K562 (cell line): ENCODE data around the gene CHD6. TPM values are rescaled to one million over a fixed set of nuclear protein-coding genes. Genes with fewer than 3 reads are reported as not detected.

Experiments used
- ESRRB ChIP-seq: fragments of 250-450 bp; sonication (Bioruptor Pico); IDR thresholded peaks from 2 replicates; pipeline ENCODE4 v1.5.0; 2020; ENCODE audit warnings: mild to moderate bottlenecking, moderate library complexity, borderline replicate concordance
- EZH2 ChIP-seq: IDR thresholded peaks from 2 replicates; pipeline ENCODE4 v1.6.1; 2012; ENCODE audit warnings: low read depth, mild to moderate bottlenecking, inconsistent platforms, low read length, borderline replicate concordance
- FOXK1 ChIP-seq: sonication (generic); formaldehyde crosslinking; IDR thresholded peaks from 2 replicates; pipeline ENCODE4 v1.8.0; 2022; ENCODE audit warnings: missing genetic modification reagents, mild to moderate bottlenecking, borderline replicate concordance
- GTF2E2 ChIP-seq: fragments of 200-800 bp; sonication (Bioruptor generic); IDR thresholded peaks from 2 replicates; pipeline ENCODE4 v1.6.1; 2016; ENCODE audit warnings: missing genetic modification characterization, missing compliant biosample characterization
- MXI1 ChIP-seq: IDR thresholded peaks from 2 replicates; pipeline ENCODE4 v1.6.1; 2011; ENCODE audit warnings: low read depth, mild to moderate bottlenecking, improper control_type of control experiment, low read length
- TAL1 ChIP-seq: fragments of 450-650 bp; IDR thresholded peaks from 2 replicates; pipeline ENCODE4 v1.6.1; 2016; ENCODE audit warnings: mild to moderate bottlenecking
- ZNF384 ChIP-seq: IDR thresholded peaks from 2 replicates; pipeline ENCODE4 v1.6.1; 2012; ENCODE audit warnings: low read depth, low read length, improper control_type of control experiment
- ZNF699 ChIP-seq: fragments of 250-450 bp; sonication (Bioruptor Pico); IDR thresholded peaks from 2 replicates; pipeline ENCODE4 v1.8.0; 2021; ENCODE audit warnings: mild to moderate bottlenecking, moderate library complexity; ENCODE audit not compliant: insufficient replicate concordance
- ZNF778 ChIP-seq: fragments of 450-650 bp; formaldehyde crosslinking; IDR thresholded peaks from 2 replicates; pipeline ENCODE4 v1.4.0; 2020; ENCODE audit warnings: mild to moderate bottlenecking, moderate library complexity
- polyA plus RNA-seq, 8 experiments: library from polyadenylated mRNA; depleted of rRNA in 4 of 8; stranded (reverse) in 5 of 8; unstranded in 3 of 8; fragments of >200 nt; fragmentation: Nextera tagmentation in 2 of 8; fragmentation: Illumina TruSeq in 1 of 8; extraction: Ambion mirVana in 2 of 8; extraction: Trizol in 1 of 8; gene quantifications; 2 replicates each; pipeline versions ENCODE4 v1.2.1 to v1.2.3, GENCODE V29; 2011 to 2014; ENCODE audit warnings: inconsistent platforms in 1 of 8, missing spikeins in 1 of 8
- total RNA-seq, 7 experiments: library from RNA; depleted of rRNA in 6 of 7; stranded (reverse); fragments of >200 nt in 6 of 7; fragmentation: Illumina TruSeq in 2 of 7; extraction: Trizol in 2 of 7; gene quantifications; 2 replicates each; pipeline versions ENCODE4 v1.2.1 to v1.2.3, GENCODE V29; 2011 to 2021; ENCODE audit warnings: low replicate concordance in 1 of 7
- TF ChIP-seq, protein P1 (sequence below): fragments of 450-650 bp; formaldehyde crosslinking; IDR thresholded peaks from 2 replicates; pipeline ENCODE4 v1.4.0; 2022; ENCODE audit warnings: missing genetic modification characterization
- TF ChIP-seq, protein P2 (sequence below): fragments of 250-450 bp; sonication (Bioruptor Pico); IDR thresholded peaks from 2 replicates; pipeline ENCODE4 v1.8.0; 2021; ENCODE audit warnings: moderate library complexity, mild to moderate bottlenecking, inconsistent platforms
- TF ChIP-seq, protein P3 (sequence below): sonication (generic); formaldehyde crosslinking; IDR thresholded peaks from 2 replicates; pipeline ENCODE4 v1.4.0; 2020; ENCODE audit warnings: mild to moderate bottlenecking, missing genetic modification reagents
- TF ChIP-seq, protein P4 (sequence below): fragments of 250-450 bp; sonication (Bioruptor Pico); IDR thresholded peaks from 2 replicates; pipeline ENCODE4 v1.8.0; 2021; ENCODE audit warnings: borderline replicate concordance, mild to moderate bottlenecking, moderate library complexity; ENCODE audit not compliant: poor library complexity, severe bottlenecking
- TF ChIP-seq, protein P5 (sequence below), 2 experiments: fragments of 250-450 bp in 1 of 2; fragments of 450-650 bp in 1 of 2; sonication (Bioruptor Pico) in 1 of 2; IDR thresholded peaks; 2 replicates each; pipeline versions ENCODE4 v1.6.1 to v1.8.0; 2016 to 2021; ENCODE audit warnings: mild to moderate bottlenecking in 2 of 2, moderate library complexity in 2 of 2, missing compliant biosample characterization in 1 of 2, missing genetic modification characterization in 1 of 2
- TF ChIP-seq, protein P6 (sequence below), 2 experiments: fragments of 450-650 bp in 1 of 2; IDR thresholded peaks; 2 replicates each; pipeline ENCODE4 v1.6.1; 2011 to 2017; ENCODE audit warnings: low read depth in 2 of 2, antibody characterized with exemption in 1 of 2, borderline replicate concordance in 1 of 2, low read length in 1 of 2, mild to moderate bottlenecking in 1 of 2, mixed read lengths in 1 of 2; ENCODE audit not compliant: control insufficient read depth in 1 of 2

CHD6 gene
- total and polyA plus RNA-seq, 9 of the 15 experiments (the other 6 are each of a cell fraction or from before 2014, with no cell fraction given), result 3.9 to 24.2 (median 12.8) TPM

DNA sequence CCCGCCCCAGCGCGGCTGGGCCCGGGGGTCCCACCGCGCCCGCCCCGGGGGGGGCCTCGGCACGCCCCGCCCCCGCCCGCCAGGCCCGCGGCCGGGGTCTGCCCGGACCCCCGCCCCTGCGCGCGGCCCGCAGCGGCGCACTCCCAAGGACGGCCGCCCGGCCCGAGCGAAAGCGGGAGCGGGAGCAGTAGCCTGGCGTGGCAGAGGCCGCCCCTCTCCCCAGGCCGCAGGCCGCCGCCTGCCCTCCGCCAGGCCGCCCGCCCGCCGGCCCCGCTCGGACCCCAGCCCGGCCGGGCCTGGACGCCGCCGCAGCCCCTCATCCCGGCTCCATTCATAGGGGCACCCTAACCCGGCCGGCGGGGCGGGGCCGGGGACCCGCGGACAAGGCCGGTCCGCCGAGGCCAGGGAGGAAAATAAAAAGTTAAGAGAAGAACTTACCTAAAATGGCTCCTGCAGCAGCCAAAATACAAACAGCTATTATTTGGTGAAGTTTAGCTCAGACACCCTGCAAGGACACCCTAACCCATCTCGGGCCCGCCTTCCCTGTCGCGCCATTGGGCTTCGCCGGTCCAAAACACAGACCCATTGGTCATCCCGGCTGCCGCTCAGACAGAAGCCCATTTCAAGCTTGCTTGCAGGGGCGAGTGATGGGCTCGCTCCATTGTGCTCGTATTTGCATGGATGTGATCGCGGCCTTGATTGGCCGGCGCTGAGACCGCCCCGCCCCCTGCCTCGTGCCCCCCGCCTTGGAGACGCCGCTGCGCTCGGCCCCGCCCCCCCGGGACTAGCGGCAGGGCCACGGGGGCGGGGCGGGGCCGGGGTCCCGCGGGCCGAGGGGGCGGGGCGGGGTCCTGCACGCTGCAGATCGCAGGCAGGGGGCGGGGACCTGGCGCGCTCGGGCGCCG lies at the start of gene CHD6 (continued):
- TF ChIP-seq, protein P1, sequence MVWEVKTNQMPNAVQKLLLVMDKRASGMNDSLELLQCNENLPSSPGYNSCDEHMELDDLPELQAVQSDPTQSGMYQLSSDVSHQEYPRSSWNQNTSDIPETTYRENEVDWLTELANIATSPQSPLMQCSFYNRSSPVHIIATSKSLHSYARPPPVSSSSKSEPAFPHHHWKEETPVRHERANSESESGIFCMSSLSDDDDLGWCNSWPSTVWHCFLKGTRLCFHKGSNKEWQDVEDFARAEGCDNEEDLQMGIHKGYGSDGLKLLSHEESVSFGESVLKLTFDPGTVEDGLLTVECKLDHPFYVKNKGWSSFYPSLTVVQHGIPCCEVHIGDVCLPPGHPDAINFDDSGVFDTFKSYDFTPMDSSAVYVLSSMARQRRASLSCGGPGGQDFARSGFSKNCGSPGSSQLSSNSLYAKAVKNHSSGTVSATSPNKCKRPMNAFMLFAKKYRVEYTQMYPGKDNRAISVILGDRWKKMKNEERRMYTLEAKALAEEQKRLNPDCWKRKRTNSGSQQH (CRISPR knock-in tag), result no peak
- TF ChIP-seq, protein P2, sequence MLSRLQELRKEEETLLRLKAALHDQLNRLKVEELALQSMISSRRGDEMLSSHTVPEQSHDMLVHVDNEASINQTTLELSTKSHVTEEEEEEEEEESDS (CRISPR knock-in tag), result no peak
- TF ChIP-seq MXI1 (no peak), FOXK1 (CRISPR knock-in tag) (no peak), ZNF384 (no peak), GTF2E2 (no peak; the same call in 1 of the 2 replicates), TAL1 (no peak), ESRRB (no peak), ZNF778 (no peak), ZNF699 (CRISPR knock-in tag) (no peak), EZH2 (no peak)
- TF ChIP-seq, protein P3, sequence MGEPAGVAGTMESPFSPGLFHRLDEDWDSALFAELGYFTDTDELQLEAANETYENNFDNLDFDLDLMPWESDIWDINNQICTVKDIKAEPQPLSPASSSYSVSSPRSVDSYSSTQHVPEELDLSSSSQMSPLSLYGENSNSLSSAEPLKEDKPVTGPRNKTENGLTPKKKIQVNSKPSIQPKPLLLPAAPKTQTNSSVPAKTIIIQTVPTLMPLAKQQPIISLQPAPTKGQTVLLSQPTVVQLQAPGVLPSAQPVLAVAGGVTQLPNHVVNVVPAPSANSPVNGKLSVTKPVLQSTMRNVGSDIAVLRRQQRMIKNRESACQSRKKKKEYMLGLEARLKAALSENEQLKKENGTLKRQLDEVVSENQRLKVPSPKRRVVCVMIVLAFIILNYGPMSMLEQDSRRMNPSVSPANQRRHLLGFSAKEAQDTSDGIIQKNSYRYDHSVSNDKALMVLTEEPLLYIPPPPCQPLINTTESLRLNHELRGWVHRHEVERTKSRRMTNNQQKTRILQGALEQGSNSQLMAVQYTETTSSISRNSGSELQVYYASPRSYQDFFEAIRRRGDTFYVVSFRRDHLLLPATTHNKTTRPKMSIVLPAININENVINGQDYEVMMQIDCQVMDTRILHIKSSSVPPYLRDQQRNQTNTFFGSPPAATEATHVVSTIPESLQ (CRISPR knock-in tag), result no peak
- TF ChIP-seq, protein P4, sequence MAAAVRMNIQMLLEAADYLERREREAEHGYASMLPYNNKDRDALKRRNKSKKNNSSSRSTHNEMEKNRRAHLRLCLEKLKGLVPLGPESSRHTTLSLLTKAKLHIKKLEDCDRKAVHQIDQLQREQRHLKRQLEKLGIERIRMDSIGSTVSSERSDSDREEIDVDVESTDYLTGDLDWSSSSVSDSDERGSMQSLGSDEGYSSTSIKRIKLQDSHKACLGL (CRISPR knock-in tag), result no peak
- TF ChIP-seq, protein P5, sequence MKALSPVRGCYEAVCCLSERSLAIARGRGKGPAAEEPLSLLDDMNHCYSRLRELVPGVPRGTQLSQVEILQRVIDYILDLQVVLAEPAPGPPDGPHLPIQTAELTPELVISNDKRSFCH (CRISPR knock-in tag; IDR thresholded peaks at IDR 0.05), result no peak
- TF ChIP-seq, protein P5 (tag; IDR thresholded peaks at IDR 0.05), result no peak
- TF ChIP-seq, protein P6, sequence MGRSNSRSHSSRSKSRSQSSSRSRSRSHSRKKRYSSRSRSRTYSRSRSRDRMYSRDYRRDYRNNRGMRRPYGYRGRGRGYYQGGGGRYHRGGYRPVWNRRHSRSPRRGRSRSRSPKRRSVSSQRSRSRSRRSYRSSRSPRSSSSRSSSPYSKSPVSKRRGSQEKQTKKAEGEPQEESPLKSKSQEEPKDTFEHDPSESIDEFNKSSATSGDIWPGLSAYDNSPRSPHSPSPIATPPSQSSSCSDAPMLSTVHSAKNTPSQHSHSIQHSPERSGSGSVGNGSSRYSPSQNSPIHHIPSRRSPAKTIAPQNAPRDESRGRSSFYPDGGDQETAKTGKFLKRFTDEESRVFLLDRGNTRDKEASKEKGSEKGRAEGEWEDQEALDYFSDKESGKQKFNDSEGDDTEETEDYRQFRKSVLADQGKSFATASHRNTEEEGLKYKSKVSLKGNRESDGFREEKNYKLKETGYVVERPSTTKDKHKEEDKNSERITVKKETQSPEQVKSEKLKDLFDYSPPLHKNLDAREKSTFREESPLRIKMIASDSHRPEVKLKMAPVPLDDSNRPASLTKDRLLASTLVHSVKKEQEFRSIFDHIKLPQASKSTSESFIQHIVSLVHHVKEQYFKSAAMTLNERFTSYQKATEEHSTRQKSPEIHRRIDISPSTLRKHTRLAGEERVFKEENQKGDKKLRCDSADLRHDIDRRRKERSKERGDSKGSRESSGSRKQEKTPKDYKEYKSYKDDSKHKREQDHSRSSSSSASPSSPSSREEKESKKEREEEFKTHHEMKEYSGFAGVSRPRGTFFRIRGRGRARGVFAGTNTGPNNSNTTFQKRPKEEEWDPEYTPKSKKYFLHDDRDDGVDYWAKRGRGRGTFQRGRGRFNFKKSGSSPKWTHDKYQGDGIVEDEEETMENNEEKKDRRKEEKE (IDR thresholded peaks at IDR 0.05; ENCODE audit: borderline replicate concordance in 1 of 2, control insufficient read depth in 1 of 2, low read depth in 2 of 2, low read length in 1 of 2), result no peak
